Adrenal gland (tissue), 12 donors: ENCODE measurements around the gene CFAP299. TPM values are rescaled to one million over a fixed set of nuclear protein-coding genes. Genes with fewer than 3 reads are reported as not detected.

Experiments used
- DNase-seq, 7 donors: peaks; one replicate each; pipeline ENCODE4 v3.0.0-alpha.2; 2019 to 2020
- H3K27ac ChIP-seq, 5 donors: fragments of 200-600 bp; sonication (generic) in 4 of 5; 1 replicate in 3 of 5; 2 replicates in 2 of 5; pipeline versions ENCODE4 v1.5.1 to v1.8.0; 2016 to 2020; ENCODE audit warnings: mild to moderate bottlenecking in 1 of 5
- H3K27me3 ChIP-seq: fragments of 200-600 bp; 2 replicates; pipeline ENCODE4 v1.8.0; 2021
- H3K36me3 ChIP-seq, 2 donors: fragments of 200-600 bp; replicated peaks in 1 of 2; 1 replicate in 1 of 2; 2 replicates in 1 of 2; pipeline versions ENCODE4 v1.5.1 to v1.8.0; 2018 to 2022
- H3K4me1 ChIP-seq, 2 donors: fragments of 200-600 bp; replicated peaks in 1 of 2; 1 replicate in 1 of 2; 2 replicates in 1 of 2; pipeline versions ENCODE4 v1.5.1 to v1.8.0; 2018 to 2021
- H3K4me3 ChIP-seq, 4 donors: fragments of 200-600 bp; sonication (generic) in 3 of 4; one replicate each; pipeline ENCODE4 v1.5.1; 2016 to 2018
- H3K9me3 ChIP-seq, 3 donors: fragments of 200-600 bp; sonication (generic) in 1 of 3; replicated peaks in 1 of 3; 1 replicate in 2 of 3; 2 replicates in 1 of 3; pipeline versions ENCODE4 v1.5.1 to v1.8.0; 2016 to 2021
- CTCF ChIP-seq, 6 experiments: fragments of 450-650 bp in 4 of 6; fragments of 200-600 bp in 2 of 6; sonication (generic) in 1 of 6; IDR thresholded peaks; 1 replicate in 5 of 6; 2 replicates in 1 of 6; pipeline versions ENCODE4 v1.5.1 to v1.8.0; 2016 to 2021; ENCODE audit warnings: antibody characterized with exemption in 6 of 6, mild to moderate bottlenecking in 2 of 6, moderate library complexity in 1 of 6
- POLR2A ChIP-seq, 2 donors: fragments of 450-650 bp; IDR thresholded peaks; one replicate each; pipeline ENCODE4 v1.6.1; 2017; ENCODE audit warnings: antibody characterized with exemption in 2 of 2, mild to moderate bottlenecking in 2 of 2, moderate library complexity in 1 of 2
- WGBS, 4 donors: extraction: QIAGEN DNeasy Blood & Tissue Kit in 2 of 4; methylation state at CpG; one replicate each; pipeline versions ENCODE4 v1.1.5 to v1.1.7; 2013 to 2017; 5-methylcytosine and 5-hydroxymethylcytosine counted together
- intact Hi-C, 2 donors: fragments of 100-400 bp; cut with DNase I; formaldehyde crosslinking; loops; one replicate each; pipeline versions ENCODE4 v1.14.1 to v1.15.0; 2022 to 2023
- polyA plus RNA-seq, 3 donors: library from polyadenylated mRNA; stranded (reverse); fragments of 200-250 nt in 2 of 3; fragments of 350-450 nt in 1 of 3; fragmentation: Illumina TruSeq in 1 of 3; extraction: RNeasy Lipid Tissue Mini Kit (QIAGEN cat#74804) in 1 of 3; gene quantifications; one replicate each; pipeline ENCODE4 v1.2.3, GENCODE V29; 2013 to 2014
- total RNA-seq, 9 donors: library from RNA; depleted of rRNA in 4 of 9; stranded (reverse); fragments of >200 nt in 4 of 9; fragments of 120-200 nt in 1 of 9; fragmentation: NEBNext Ultra II Directional in 1 of 9; extraction: Animal tissue kit (Norgen Biotek cat#: 25700) in 1 of 9; gene quantifications; one replicate each; pipeline versions ENCODE4 v1.1.0 to v1.2.4, GENCODE V29; 2013 to 2023
- donor health status: healthy with polysubstance abuse.
- donor health status: Bipolar disorder and iron deficiency.
- donor health status: DM: yes; HTN: yes; CAD: no.
- donor health status: DM: no; HTN: no; CAD: no.
- donor health status: DM: no; HTN: no; CAD: no.
- donor health status: DM: yes; HTN: yes; CAD: no.

CFAP299 gene
- total and polyA plus RNA-seq, 12 donors: not detected

- no peak for TF ChIP-seq CTCF (IDR thresholded peaks at IDR 0.05)
- no peak for TF ChIP-seq POLR2A (IDR thresholded peaks at IDR 0.05)
- Histone ChIP-seq H3K36me3 (no peaks in the 10 kb centered on the region), H3K27me3 (no peaks in the 10 kb centered on the region), H3K4me1 (no peaks in the 10 kb centered on the region), H3K4me3 (no peak overlapping the region), H3K9me3 (no peaks in the 10 kb centered on the region), H3K27ac (no peak overlapping the region)
- DNase-seq: no peak
- intact Hi-C loops: no loop called here
Measured at GRCh38 chr4:80613470-80613869, 277.9 kb downstream of the CFAP299 start.

DNA sequence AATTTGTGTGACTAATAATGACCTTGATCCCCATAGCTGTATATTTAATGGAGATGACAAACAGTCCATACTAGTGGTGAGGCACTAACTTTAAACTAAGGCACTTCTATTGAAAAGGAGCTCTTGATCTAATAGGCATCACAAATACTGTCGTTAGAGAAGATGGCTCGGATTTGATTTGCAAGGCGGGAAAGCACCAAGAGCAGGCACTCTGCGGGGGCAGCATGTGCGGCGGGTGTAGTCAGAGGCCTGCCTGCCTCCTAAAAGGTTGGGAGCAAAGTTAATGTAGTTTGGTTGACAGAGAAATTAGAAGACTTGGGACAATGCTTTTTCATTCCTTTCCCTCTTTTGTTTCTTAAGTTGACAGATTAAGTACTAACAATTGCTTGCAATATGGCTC, 278.8 kb downstream of the CFAP299 start:
- H3K9me3 ChIP-seq: no peaks in the 10 kb centered on the region
- no peak for DNase-seq
- no peaks in the 10 kb centered on the region for H3K36me3 ChIP-seq
- intact Hi-C loops: no loop called here
- TF ChIP-seq CTCF (IDR thresholded peaks at IDR 0.05): no peak
- TF ChIP-seq POLR2A (IDR thresholded peaks at IDR 0.05): no peak
- H3K27me3 ChIP-seq: no peaks in the 10 kb centered on the region
- H3K4me3 ChIP-seq: no peak overlapping the region
- WGBS, 4 donors: 75 to 80% (median 79%) methylated on average over 6 of the region's 6 CpGs
- H3K4me1 ChIP-seq: no peaks in the 10 kb centered on the region
- H3K27ac ChIP-seq: no peak overlapping the region

- intact Hi-C loops: no loop called here
Measured at GRCh38 chr4:80615099-80615498, 279.6 kb downstream of the CFAP299 start.

GRCh38 chr4:80619070-80619674, 283.6 kb downstream of the CFAP299 start:
- 34 to 49% (median 42%) methylated on average over 1 of the region's 1 CpG for WGBS, 4 donors
- no peaks in the 10 kb centered on the region for H3K4me1 ChIP-seq
- intact Hi-C loops: no loop called here

More at GRCh38 chr4:80615099-80615498, 279.6 kb downstream of the CFAP299 start:
- Histone ChIP-seq H3K36me3 (no peaks in the 10 kb centered on the region), H3K4me3 (no peak overlapping the region), H3K4me1 (no peaks in the 10 kb centered on the region), H3K27ac (no peak overlapping the region), H3K27me3 (no peaks in the 10 kb centered on the region), H3K9me3 (no peaks in the 10 kb centered on the region)
- no peak for DNase-seq
- TF ChIP-seq POLR2A (IDR thresholded peaks at IDR 0.05) (no peak), CTCF (IDR thresholded peaks at IDR 0.05) (no peak)
- WGBS, 4 donors: 86 to 97% (median 92%) methylated on average over 2 of the region's 2 CpGs

More at GRCh38 chr4:80619070-80619674, 283.6 kb downstream of the CFAP299 start:
- Histone ChIP-seq H3K4me3 (no peak overlapping the region), H3K27ac (no peak overlapping the region), H3K9me3 (peaks cover 0 to 1% (median 0%) of the 10 kb centered on the region in 3 donors), H3K27me3 (no peaks in the 10 kb centered on the region), H3K36me3 (no peaks in the 10 kb centered on the region)
- TF ChIP-seq CTCF (IDR thresholded peaks at IDR 0.05) (no peak), POLR2A (IDR thresholded peaks at IDR 0.05) (no peak)
- no peak for DNase-seq
